Measurements from ENCODE around the gene SH3BP2. TPM values are rescaled to one million over a fixed set of nuclear protein-coding genes. Genes with fewer than 3 reads are reported as not detected.

The SH3BP2 gene
- total RNA-seq, 2 donors from 2014 or later = 20.1 to 25.2 TPM

DNA sequence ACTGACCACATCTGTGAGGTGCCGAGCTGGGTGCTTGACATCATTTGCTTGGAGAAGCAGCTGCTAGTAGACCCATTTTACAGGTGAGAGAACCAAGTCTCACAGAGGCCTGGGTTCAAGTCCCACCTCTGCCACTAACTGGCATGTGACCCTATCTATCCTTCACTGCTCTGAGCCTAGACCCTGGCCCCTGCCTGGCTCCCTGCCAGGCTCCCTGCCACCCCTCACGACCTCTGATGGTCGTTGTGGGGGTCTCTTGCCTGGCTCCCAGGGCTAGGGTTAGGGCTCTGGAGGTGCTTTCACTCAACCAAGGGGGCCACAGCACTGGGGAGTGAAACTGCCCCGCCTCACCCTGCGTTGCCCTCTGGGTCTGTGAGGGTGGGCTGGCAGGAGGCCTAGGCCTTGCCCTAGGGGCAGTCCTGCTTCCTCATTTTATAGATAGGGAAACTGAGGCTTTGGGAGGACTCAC is 43.5 kb downstream of the SH3BP2 start:
- Histone ChIP-seq H3K4me1 (peaks cover 0 to 23% of the 10 kb centered on the region in 2 donors), H3K27me3 (no peaks in the 10 kb centered on the region), H3K4me3 (no peak overlapping the region), H3K9me3 (no peaks in the 10 kb centered on the region), H3K36me3 (peaks cover 28% of the 10 kb centered on the region), H3K27ac (no peak overlapping the region)
- no peak for DNase-seq (ENCODE audit: low spot score)
- TF ChIP-seq, protein P1, sequence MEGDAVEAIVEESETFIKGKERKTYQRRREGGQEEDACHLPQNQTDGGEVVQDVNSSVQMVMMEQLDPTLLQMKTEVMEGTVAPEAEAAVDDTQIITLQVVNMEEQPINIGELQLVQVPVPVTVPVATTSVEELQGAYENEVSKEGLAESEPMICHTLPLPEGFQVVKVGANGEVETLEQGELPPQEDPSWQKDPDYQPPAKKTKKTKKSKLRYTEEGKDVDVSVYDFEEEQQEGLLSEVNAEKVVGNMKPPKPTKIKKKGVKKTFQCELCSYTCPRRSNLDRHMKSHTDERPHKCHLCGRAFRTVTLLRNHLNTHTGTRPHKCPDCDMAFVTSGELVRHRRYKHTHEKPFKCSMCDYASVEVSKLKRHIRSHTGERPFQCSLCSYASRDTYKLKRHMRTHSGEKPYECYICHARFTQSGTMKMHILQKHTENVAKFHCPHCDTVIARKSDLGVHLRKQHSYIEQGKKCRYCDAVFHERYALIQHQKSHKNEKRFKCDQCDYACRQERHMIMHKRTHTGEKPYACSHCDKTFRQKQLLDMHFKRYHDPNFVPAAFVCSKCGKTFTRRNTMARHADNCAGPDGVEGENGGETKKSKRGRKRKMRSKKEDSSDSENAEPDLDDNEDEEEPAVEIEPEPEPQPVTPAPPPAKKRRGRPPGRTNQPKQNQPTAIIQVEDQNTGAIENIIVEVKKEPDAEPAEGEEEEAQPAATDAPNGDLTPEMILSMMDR (IDR thresholded peaks at IDR 0.05) = no peak

DNA sequence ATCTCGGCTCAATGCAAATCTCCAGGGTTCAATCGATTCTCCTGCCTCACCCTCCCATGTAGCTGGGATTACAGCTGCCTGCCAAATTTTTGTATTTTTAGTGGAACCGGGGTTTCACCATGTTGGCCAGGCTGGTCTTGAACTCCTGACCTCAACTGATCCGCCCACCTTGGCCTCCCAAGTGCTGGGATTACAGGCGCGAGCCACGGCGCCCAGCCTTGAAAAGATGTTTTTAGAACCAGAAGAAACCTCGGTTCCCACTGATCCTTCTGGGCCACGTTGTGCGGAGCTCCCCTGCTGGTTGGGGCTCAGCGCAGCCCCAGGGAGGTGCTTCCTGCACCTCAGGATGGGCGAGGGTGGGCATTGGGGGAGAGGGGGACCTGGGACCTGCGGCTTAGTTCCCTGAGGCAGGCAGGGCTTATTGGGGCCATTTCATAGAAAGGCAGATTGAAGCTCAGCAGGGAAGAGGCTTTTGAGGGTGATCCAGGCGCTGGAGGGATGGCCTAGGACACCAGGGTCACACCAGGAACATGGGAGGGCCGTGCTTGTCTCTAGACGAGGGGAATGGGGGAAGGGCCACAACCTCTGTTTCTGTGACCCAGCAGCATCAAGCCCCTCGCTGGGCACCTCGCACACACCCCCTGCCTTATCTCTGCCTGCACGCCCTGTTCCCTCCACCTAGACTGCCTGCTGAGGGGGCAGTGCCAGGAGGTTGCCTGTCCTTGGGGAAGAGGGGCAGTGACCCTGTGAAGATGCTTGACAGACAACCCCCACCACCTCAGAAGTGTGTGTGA is 44.4 kb downstream of the SH3BP2 start:
- peaks cover 0 to 23% of the 10 kb centered on the region in 2 donors for H3K4me1 ChIP-seq
- H3K36me3 ChIP-seq = peaks cover 19% of the 10 kb centered on the region
- peak overlapping the region in 1 of 2 donors; percentile 23 for H3K4me3 ChIP-seq
- peak overlapping the region; percentile 34 to 44 for H3K27ac ChIP-seq
- DNase-seq (ENCODE audit: low spot score) = no peak
- TF ChIP-seq, protein P1 (IDR thresholded peaks at IDR 0.05) = no peak
- no peaks in the 10 kb centered on the region for H3K9me3 ChIP-seq
- no peaks in the 10 kb centered on the region for H3K27me3 ChIP-seq

DNA sequence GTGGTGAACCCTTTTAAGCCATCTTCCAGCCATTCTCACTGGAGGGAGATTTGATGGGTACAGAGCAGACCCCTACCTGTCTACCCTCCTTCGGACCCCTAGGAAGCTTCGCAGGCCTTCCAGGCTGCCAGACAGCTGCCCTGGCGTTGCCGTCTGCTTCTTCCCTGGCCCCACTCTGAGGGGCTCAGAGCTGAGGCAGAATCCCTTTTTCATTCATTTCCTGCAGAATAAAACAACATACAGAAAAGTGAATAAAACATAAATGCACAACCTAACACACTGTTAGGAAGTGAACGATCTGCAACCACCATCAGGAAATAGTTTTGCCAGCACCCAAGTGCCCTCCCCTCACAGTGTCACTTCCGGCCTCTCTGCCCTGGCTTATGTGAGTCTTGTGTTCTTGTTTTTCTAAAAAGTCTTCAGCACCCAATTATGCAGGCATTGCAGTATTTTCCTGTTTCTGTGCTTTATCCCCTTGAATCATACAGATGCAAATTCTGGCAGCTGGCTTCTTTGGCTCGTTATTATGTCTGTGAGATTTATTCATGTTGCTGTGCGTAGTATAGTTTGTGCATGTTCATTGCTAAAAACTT is 45.1 kb downstream of the SH3BP2 start:
- no peaks in the 10 kb centered on the region for H3K9me3 ChIP-seq
- TF ChIP-seq, protein P1 (IDR thresholded peaks at IDR 0.05) = no peak
- H3K27me3 ChIP-seq = no peaks in the 10 kb centered on the region
- H3K27ac ChIP-seq = peak overlapping the region; percentile 34 to 44
- H3K4me1 ChIP-seq = peaks cover 0 to 29% of the 10 kb centered on the region in 2 donors
- peaks cover 14% of the 10 kb centered on the region for H3K36me3 ChIP-seq
- DNase-seq (ENCODE audit: low spot score) = peak; percentile 78
- H3K4me3 ChIP-seq = peak overlapping the region in 1 of 2 donors; percentile 23

DNA sequence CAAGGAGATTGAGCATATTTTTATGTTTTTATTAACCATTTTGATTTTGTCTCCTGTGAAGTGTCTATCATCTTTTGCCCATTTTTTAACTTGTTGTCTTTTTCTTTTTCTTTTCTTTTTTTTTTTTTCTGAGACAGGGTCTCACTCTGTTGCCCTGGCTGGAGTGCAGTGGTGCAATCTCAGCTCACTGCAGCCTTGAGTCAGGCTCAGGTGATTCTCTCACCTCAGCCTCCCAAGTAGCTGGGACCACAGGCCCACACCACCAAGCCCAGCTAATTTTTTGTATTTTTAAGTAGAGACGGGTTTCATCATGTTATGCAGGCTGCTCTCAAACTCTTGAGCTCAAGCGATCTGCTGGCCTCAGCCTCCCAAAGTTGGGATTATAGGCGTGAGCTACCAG is 46.2 kb downstream of the SH3BP2 start:
- H3K36me3 ChIP-seq = peaks cover 4% of the 10 kb centered on the region
- no peak overlapping the region for H3K4me3 ChIP-seq
- H3K9me3 ChIP-seq = no peaks in the 10 kb centered on the region
- TF ChIP-seq, protein P1 (IDR thresholded peaks at IDR 0.05) = no peak
- H3K27ac ChIP-seq = no peak overlapping the region
- DNase-seq (ENCODE audit: low spot score) = no peak
- peaks cover 0 to 31% of the 10 kb centered on the region in 2 donors for H3K4me1 ChIP-seq
- no peaks in the 10 kb centered on the region for H3K27me3 ChIP-seq

GRCh38 chr4:2842687-2843262 is 49.9 kb downstream of the SH3BP2 start:
- peaks cover 0 to 39% of the 10 kb centered on the region in 2 donors for H3K4me1 ChIP-seq
- peak overlapping the region; percentile 87 to 96 for H3K4me3 ChIP-seq
- H3K27me3 ChIP-seq = no peaks in the 10 kb centered on the region
- no peaks in the 10 kb centered on the region for H3K36me3 ChIP-seq
- DNase-seq (ENCODE audit: low spot score) = no peak
- H3K9me3 ChIP-seq = no peaks in the 10 kb centered on the region
- H3K27ac ChIP-seq = peak overlapping the region; percentile 91 to 93
- TF ChIP-seq, protein P1 (IDR thresholded peaks at IDR 0.05) = no peak

Measured in right atrium auricular region (tissue), 2 donors.